HG03460 (cell line): ENCODE data around the gene DPP10.
"Not testable (repeated sequence)": the region's sequence is repeated elsewhere in the genome, so short reads cannot be mapped to it uniquely, and the experiment has no call there.

Source experiments
- ATAC-seq: cut with Tn5 transposase; IDR thresholded peaks from one replicate; pipeline ENCODE4 v1.9.1; 2021; ENCODE audit not compliant: unreplicated experiment

The DPP10 gene

GRCh38 chr2:115389898-115390565 lies 947.6 kb downstream of the DPP10 start:
- no peak for ATAC-seq

DNA sequence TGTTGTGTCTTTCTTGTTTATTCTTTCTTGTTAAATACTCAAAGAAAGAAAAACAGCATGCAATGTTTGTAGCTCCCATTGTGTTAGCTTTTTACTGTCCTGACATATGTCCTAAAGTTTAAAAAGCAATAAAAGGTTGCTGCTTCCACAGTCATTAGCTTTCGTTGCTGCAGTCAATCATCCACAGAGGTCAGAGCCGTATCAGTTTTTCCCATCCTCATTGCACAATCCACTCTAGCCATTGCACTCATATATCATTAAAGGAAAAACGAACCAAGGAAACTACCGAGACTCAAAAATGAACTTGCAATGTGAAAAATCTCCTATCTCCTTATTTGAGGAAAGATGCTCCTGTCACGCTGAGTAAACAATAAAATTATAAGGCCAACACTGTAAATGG lies 954.1 kb downstream of the DPP10 start:
- ATAC-seq = no peak

GRCh38 chr2:115400940-115401339 lies 958.5 kb downstream of the DPP10 start:
- ATAC-seq = no peak

- no peak for ATAC-seq
These were observed 970.1 kb downstream of the DPP10 start for GRCh38 chr2:115412501-115412900.

GRCh38 chr2:115413791-115414190 lies 971.4 kb downstream of the DPP10 start:
- ATAC-seq = no peak

DNA sequence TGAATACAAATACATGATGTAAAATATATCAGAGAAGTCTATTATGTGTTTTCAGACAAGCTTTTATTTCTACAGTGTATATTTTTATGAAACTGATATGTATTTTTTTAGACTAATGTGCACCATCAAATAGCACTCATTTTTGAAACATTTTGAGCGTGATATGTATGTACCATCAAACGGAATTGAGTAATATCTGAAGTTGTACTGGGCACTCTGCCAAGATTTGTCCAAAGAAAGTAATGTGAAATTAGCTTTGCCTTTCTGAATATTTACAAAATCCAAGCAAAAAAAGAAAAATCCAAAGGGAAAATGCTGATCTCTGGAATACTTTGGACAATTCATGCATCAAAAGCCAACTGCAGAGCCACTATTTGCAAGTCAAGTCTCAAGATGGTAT lies 972.0 kb downstream of the DPP10 start:
- no peak for ATAC-seq

GRCh38 chr2:115422004-115422634 lies 979.7 kb downstream of the DPP10 start:
- ATAC-seq = no peak

DNA sequence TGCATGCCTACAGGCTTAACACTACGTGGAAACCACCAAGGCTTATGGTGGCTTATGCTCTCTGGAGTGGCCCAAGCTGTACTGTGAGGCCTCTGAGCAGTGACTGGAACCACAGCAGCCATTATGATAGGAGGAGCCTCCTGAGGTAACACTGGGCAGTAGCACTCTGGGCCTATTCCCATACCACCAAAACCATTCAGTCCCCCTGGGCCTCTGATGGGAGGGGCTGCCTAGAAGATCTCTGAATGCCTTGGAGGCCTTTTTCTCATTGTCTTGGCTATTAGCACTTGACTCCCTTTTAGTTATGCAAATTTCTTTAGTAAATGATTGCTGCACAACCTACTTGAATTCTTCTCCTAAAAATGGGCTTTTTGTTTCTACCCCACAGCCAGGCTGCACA lies 985.0 kb downstream of the DPP10 start:
- ATAC-seq = no peak

DNA sequence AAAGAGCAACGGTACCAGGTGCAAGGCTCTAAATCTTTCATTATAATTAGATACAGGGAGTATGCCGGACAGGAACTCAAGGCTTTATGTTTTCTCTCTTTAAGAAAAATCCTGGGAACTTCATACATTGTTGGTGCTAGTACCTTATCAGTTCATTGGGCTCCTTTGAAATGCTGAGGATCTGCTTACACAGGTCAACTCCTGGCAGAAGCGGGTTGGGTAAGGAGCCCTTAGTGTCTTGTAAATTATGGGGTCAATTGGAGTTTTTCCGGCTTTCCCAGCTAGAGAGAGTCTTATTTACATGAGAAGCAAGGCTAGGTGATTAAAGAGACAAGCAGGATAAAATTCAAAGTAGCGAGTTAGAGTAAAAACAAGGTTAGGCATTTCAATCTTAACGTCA lies 998.3 kb downstream of the DPP10 start:
- not testable (repeated sequence) for ATAC-seq

DNA sequence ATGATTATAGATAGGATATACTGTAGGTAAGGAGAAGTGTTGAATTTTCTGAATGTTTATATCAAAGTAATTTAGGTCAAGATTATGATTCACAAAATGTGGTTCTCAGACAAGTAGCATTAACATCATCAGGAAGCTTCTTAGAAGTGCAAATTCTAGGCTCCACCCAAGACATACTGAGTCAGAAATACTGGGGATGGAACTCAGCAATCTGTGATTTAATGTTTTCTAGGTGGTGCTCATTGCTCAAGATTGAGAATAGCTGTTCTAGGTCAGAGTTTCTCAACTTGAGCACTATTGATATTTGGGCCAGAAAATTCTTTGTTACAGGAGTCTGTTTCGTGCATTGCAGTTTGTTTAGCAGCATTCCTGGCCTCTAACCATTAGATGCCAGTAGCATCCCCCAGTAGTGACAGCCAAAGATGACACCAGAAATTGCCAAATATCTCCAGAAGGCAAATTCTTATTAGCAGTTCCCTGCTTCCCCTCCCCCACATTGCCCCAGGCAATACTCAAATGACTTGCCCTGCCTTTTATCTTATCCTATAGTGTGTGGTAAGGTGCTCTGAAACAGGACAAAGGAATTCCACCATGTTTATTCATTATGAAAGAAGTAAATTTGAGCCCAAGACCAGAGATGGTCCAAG lies 1001.2 kb downstream of the DPP10 start:
- no peak for ATAC-seq

DNA sequence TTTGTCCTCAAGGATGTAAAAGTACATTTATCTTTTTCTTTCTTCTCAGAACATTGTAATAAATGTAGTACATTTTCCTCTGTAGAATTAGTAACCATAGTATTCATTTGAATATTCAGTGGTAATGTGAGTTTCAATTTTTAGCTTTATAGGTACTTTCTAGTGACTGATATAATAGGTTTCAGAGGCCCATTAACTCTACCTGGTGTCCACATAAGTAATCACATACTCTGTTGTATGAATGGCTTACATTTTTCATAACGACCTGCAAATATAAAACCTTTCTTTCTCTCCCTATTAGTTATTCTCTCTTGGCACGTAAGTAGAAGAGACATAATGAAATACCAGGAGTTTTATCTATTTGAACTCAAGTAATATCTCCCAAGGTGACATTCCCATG lies 1017.6 kb downstream of the DPP10 start:
- no peak for ATAC-seq

DNA sequence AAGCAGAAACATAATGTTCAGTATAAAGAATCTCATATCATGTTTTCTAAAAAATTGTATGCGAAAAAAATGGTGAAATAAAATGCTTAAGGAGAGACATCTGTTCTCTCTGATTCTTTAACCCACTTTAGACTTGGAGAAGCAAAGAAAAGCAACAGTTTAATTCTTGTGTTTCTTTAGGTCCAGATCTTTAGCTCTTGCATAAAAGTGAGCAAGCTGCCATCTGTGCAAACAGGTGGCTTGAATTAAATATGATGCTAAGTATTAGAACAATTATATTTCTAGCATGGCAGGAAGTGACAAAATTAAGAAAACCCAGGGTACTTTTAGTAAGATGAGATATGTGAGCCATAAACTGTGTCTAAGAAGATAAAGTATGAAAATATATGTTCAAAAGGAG lies 1038.3 kb downstream of the DPP10 start:
- ATAC-seq = no peak

DNA sequence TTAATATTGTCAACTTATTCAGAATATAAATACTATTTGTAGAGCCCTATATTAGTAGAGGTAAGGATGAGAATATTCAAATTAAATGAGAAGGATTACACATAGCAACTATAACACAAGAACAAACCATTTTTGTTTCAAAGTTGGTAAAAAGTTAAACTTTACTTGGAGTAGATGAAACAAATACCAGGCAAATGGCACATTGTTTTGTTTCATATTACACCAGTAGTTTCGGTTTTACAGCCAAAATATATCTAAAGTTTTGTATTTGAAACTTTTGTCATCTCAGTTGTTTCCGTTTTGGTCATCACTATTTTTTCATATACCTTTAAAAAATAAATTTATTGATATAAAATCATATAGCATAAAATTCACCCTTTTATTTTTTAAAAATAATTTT lies 1039.4 kb downstream of the DPP10 start:
- ATAC-seq = no peak

GRCh38 chr2:115483666-115484065 lies 1041.2 kb downstream of the DPP10 start:
- no peak for ATAC-seq

DNA sequence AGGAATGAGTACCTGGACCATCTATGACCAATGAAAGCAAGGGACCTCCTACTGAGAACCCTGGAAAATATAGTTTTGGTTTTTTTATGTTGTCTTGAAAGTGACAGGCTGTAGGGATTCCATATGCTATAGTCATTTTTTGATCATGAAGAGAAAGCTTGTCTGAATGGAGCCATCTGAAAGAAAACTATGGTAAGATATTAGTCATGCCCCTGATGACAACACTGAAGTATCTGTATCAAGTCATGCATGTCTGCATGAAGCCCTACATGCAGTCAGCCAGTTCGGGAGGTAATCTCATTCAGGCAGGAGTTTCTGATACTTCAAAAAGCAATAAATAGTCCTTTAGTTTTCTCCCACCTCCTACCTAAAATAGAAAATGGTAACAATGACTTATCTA lies 1042.0 kb downstream of the DPP10 start:
- ATAC-seq = no peak

DNA sequence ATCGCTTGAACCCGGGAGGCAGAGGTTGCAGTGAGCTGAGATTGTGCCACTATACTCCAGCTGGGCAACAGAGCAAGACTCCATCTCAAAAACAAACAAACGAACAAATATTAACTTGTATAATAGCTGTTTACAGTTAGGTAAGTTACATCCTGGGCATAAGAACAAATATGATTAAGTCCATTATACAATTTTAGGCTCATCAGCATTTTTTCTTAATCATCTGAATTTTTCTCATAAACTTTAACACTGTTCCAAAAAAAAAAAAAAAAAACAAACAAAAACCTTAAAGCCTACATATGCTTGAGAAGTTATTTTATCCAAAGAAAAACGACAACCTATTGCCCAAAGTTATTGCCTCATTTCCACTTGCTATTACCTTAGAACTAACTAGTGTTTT lies 1042.5 kb downstream of the DPP10 start:
- ATAC-seq = no peak

GRCh38 chr2:115491186-115491793 lies 1048.8 kb downstream of the DPP10 start:
- ATAC-seq = no peak

DNA sequence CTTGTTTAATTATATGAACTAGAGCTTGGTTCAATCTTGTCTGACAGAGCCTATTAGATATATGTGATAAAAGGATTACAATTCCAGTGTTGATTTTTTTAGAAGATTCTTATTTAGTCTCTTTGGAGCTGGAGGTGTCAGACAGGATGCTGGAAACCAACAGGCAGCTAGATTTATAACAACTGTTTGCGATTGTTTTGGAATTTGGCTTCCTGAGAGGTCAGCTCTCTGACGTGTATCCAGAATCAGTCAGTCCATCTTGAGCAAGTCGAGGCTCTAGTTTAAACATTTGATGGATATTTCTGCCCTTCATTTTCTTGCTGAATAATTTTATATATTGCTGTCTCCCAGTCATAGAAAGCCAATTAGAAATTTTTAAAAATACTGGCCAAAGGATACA lies 1062.9 kb downstream of the DPP10 start:
- no peak for ATAC-seq

DNA sequence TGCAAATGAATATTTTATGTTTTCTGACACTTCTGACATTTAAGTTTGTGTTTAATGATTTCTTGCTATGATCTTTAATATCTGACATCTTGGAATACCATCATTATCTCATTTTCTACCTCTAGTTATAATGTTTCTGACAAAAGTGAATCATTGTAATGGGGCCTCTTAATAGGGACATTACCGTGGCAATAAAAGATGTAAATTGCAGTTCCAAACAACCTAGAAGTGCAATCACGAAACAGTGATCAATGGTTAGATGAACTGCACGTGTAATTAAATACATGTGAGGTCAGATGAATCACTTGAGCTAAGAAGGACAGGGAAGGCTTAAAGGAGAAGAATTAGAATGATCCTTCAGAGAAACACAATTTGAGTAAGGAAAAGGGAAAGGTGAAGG lies 1078.3 kb downstream of the DPP10 start:
- ATAC-seq = no peak

GRCh38 chr2:115524452-115524851 lies 1082.0 kb downstream of the DPP10 start:
- no peak for ATAC-seq

DNA sequence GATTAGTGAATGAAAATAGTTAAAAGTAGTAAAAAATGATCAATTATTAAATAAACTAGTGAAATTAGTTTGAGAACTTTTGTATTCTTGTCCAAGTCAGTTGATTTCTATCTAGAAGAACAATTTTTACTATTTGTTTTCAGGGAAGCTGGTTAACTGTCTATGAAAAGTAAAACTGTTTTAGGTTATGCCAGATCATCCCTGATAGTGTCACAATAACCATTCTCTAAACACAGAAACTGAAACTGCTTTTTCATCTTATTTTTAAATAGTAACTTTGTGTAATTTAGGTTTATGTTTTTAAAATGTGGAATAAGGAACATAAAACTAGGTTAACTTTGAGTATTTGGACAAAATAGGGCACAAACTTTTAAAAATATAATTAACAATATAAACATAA lies 1087.2 kb downstream of the DPP10 start:
- ATAC-seq = no peak

DNA sequence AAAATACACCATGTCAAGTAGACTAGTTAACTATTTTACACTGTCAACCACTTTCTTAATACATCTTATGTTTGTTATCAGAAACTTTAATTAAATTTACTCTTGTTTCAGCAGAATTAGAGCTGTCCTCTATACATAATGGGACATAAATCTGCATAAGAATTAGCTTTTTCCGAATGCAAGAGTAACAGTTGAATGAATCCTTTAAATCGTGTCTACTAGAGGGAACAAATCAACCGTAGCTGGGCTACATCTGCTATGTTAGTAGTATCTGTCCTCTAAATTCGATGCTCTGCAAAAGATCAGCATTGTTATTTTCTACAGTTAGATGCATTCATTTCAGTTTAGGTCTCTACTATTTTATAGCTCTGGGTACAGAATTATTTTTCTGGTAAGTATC lies 1090.6 kb downstream of the DPP10 start:
- no peak for ATAC-seq
